Measurements from ENCODE around the gene PRKACG.

The PRKACG gene

GRCh38 chr9:68964765-68965164 is 49.1 kb downstream of the PRKACG start:
- TF ChIP-seq POLR2AphosphoS5 (IDR thresholded peaks at IDR 0.05; ENCODE audit: low read depth, low read length) (no peak), REST (IDR thresholded peaks at IDR 0.05; ENCODE audit: insufficient read depth in 1 of 2, low read depth in 2 of 2, low read length in 2 of 2) (no peak), SIN3A (IDR thresholded peaks at IDR 0.05; ENCODE audit: borderline replicate concordance, insufficient read depth, low read length) (no peak), TAF1 (IDR thresholded peaks at IDR 0.05; ENCODE audit: borderline replicate concordance, insufficient read depth, low read length) (no peak), FOXP2 (optimal IDR thresholded peaks at IDR 0.05; ENCODE audit: borderline replicate concordance, extremely low read depth, extremely low read length, insufficient read depth) (no peak)

GRCh38 chr9:68964102-68964541 is 49.8 kb downstream of the PRKACG start:
- TF ChIP-seq FOXP2 (optimal IDR thresholded peaks at IDR 0.05; ENCODE audit: borderline replicate concordance, extremely low read depth, extremely low read length, insufficient read depth), result no peak
- no peak for TF ChIP-seq TAF1 (IDR thresholded peaks at IDR 0.05; ENCODE audit: borderline replicate concordance, insufficient read depth, low read length)
- no peak for TF ChIP-seq POLR2AphosphoS5 (IDR thresholded peaks at IDR 0.05; ENCODE audit: low read depth, low read length)
- TF ChIP-seq SIN3A (IDR thresholded peaks at IDR 0.05; ENCODE audit: borderline replicate concordance, insufficient read depth, low read length), result no peak
- no peak for TF ChIP-seq REST (IDR thresholded peaks at IDR 0.05; ENCODE audit: insufficient read depth in 1 of 2, low read depth in 2 of 2, low read length in 2 of 2)

GRCh38 chr9:68963416-68963815 is 50.5 kb downstream of the PRKACG start:
- no peak for TF ChIP-seq TAF1 (IDR thresholded peaks at IDR 0.05; ENCODE audit: borderline replicate concordance, insufficient read depth, low read length)
- TF ChIP-seq REST (IDR thresholded peaks at IDR 0.05; ENCODE audit: insufficient read depth in 1 of 2, low read depth in 2 of 2, low read length in 2 of 2), result no peak
- TF ChIP-seq SIN3A (IDR thresholded peaks at IDR 0.05; ENCODE audit: borderline replicate concordance, insufficient read depth, low read length), result no peak
- no peak for TF ChIP-seq POLR2AphosphoS5 (IDR thresholded peaks at IDR 0.05; ENCODE audit: low read depth, low read length)
- no peak for TF ChIP-seq FOXP2 (optimal IDR thresholded peaks at IDR 0.05; ENCODE audit: borderline replicate concordance, extremely low read depth, extremely low read length, insufficient read depth)
